ENCODE data around the gene CSF3.
"Not testable (repeated sequence)": the region's sequence is repeated elsewhere in the genome, so short reads cannot be mapped to it uniquely, and the experiment has no call there.

DNA sequence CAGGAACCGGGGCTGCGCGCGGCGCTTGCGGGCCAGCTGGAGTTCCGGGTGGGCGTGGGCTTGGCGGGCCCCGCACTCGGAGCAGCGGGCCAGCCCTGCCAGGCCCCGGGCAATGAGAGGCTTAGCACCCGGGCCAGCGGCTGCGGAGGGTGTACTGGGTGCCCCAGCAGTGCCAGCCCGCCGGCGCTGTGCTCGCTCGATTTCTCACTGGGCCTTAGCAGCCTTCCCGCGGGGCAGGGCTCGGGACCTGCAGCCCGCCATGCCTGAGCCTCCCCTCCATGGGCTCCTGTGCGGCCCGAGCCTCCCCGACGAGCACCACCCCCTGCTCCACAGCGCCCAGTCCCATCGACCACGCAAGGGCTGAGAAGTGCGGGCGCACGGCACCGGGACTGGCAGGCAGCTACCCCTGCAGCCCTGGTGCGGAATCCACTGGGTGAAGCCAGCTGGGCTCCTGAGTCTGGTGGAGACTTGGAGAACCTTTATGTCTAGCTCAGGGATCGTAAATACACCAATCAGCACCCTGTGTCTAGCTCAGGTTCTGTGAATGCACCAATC lies 4.2 kb upstream of the CSF3 start:
- TF ChIP-seq, protein P1, sequence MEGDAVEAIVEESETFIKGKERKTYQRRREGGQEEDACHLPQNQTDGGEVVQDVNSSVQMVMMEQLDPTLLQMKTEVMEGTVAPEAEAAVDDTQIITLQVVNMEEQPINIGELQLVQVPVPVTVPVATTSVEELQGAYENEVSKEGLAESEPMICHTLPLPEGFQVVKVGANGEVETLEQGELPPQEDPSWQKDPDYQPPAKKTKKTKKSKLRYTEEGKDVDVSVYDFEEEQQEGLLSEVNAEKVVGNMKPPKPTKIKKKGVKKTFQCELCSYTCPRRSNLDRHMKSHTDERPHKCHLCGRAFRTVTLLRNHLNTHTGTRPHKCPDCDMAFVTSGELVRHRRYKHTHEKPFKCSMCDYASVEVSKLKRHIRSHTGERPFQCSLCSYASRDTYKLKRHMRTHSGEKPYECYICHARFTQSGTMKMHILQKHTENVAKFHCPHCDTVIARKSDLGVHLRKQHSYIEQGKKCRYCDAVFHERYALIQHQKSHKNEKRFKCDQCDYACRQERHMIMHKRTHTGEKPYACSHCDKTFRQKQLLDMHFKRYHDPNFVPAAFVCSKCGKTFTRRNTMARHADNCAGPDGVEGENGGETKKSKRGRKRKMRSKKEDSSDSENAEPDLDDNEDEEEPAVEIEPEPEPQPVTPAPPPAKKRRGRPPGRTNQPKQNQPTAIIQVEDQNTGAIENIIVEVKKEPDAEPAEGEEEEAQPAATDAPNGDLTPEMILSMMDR (IDR thresholded peaks at IDR 0.05; ENCODE audit: low read depth, low read length, missing input control), result not testable (repeated sequence)
- TF ChIP-seq, protein P2, sequence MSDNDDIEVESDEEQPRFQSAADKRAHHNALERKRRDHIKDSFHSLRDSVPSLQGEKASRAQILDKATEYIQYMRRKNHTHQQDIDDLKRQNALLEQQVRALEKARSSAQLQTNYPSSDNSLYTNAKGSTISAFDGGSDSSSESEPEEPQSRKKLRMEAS (IDR thresholded peaks at IDR 0.05), result not testable (repeated sequence)
- TF ChIP-seq, protein P3, sequence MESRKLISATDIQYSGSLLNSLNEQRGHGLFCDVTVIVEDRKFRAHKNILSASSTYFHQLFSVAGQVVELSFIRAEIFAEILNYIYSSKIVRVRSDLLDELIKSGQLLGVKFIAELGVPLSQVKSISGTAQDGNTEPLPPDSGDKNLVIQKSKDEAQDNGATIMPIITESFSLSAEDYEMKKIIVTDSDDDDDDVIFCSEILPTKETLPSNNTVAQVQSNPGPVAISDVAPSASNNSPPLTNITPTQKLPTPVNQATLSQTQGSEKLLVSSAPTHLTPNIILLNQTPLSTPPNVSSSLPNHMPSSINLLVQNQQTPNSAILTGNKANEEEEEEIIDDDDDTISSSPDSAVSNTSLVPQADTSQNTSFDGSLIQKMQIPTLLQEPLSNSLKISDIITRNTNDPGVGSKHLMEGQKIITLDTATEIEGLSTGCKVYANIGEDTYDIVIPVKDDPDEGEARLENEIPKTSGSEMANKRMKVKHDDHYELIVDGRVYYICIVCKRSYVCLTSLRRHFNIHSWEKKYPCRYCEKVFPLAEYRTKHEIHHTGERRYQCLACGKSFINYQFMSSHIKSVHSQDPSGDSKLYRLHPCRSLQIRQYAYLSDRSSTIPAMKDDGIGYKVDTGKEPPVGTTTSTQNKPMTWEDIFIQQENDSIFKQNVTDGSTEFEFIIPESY (IDR thresholded peaks at IDR 0.05), result not testable (repeated sequence)
- not testable (repeated sequence) for TF ChIP-seq YY1 (IDR thresholded peaks at IDR 0.05); SP1 (IDR thresholded peaks at IDR 0.05); RAD21 (IDR thresholded peaks at IDR 0.05); EGR1 (IDR thresholded peaks at IDR 0.05; ENCODE audit: low read depth in 2 of 2); JUND (IDR thresholded peaks at IDR 0.05); GABPA (IDR thresholded peaks at IDR 0.05 in 1 of 2, conservative IDR thresholded peaks at IDR 0.05 in 1 of 2)
- TF ChIP-seq, protein P4, sequence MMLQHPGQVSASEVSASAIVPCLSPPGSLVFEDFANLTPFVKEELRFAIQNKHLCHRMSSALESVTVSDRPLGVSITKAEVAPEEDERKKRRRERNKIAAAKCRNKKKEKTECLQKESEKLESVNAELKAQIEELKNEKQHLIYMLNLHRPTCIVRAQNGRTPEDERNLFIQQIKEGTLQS (IDR thresholded peaks at IDR 0.05), result not testable (repeated sequence)
- TF ChIP-seq, protein P5, sequence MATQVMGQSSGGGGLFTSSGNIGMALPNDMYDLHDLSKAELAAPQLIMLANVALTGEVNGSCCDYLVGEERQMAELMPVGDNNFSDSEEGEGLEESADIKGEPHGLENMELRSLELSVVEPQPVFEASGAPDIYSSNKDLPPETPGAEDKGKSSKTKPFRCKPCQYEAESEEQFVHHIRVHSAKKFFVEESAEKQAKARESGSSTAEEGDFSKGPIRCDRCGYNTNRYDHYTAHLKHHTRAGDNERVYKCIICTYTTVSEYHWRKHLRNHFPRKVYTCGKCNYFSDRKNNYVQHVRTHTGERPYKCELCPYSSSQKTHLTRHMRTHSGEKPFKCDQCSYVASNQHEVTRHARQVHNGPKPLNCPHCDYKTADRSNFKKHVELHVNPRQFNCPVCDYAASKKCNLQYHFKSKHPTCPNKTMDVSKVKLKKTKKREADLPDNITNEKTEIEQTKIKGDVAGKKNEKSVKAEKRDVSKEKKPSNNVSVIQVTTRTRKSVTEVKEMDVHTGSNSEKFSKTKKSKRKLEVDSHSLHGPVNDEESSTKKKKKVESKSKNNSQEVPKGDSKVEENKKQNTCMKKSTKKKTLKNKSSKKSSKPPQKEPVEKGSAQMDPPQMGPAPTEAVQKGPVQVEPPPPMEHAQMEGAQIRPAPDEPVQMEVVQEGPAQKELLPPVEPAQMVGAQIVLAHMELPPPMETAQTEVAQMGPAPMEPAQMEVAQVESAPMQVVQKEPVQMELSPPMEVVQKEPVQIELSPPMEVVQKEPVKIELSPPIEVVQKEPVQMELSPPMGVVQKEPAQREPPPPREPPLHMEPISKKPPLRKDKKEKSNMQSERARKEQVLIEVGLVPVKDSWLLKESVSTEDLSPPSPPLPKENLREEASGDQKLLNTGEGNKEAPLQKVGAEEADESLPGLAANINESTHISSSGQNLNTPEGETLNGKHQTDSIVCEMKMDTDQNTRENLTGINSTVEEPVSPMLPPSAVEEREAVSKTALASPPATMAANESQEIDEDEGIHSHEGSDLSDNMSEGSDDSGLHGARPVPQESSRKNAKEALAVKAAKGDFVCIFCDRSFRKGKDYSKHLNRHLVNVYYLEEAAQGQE (IDR thresholded peaks at IDR 0.05), result not testable (repeated sequence)

Measured in liver (tissue), 3 donors.